Uterus (tissue), 2 donors: Measurements from ENCODE around the gene MAD1L1.

Experiments
- CTCF ChIP-seq, 4 experiments: fragments of 200-600 bp in 2 of 4; fragments of 450-650 bp in 2 of 4; sonication (generic) in 2 of 4; IDR thresholded peaks; one replicate each; pipeline ENCODE4 v1.5.1; 2016 to 2019; ENCODE audit warnings: antibody characterized with exemption in 4 of 4, mild to moderate bottlenecking in 2 of 4, moderate library complexity in 1 of 4
- POLR2A ChIP-seq, 2 donors: fragments of 450-650 bp; IDR thresholded peaks; one replicate each; pipeline ENCODE4 v1.6.1; 2016; ENCODE audit warnings: antibody characterized with exemption in 2 of 2, mild to moderate bottlenecking in 1 of 2, moderate library complexity in 1 of 2

GRCh38 chr7:2227699-2228098 lies 5.0 kb downstream of the MAD1L1 start:
- no peak for TF ChIP-seq CTCF (IDR thresholded peaks at IDR 0.05)
- TF ChIP-seq POLR2A (IDR thresholded peaks at IDR 0.05) = no peak
